ENCODE data around the gene CPA2. TPM values are rescaled to one million over a fixed set of nuclear protein-coding genes. Genes with fewer than 3 reads are reported as not detected.

The CPA2 gene
- polyA plus RNA-seq, 2 of the 4 experiments (the other 2 are of a cell fraction), result not detected

DNA sequence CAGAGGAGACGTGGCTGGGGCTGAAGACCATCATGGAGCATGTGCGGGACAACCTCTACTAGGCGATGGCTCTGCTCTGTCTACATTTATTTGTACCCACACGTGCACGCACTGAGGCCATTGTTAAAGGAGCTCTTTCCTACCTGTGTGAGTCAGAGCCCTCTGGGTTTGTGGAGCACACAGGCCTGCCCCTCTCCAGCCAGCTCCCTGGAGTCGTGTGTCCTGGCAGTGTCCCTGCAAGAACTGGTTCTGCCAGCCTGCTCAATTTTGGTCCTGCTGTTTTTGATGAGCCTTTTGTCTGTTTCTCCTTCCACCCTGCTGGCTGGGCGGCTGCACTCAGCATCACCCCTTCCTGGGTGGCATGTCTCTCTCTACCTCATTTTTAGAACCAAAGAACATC, 56.0 kb downstream of the CPA2 start:
- Histone ChIP-seq H3K4me3 (no peak overlapping the region), H3K4me2 (no peak overlapping the region), H3K4me1 (no peaks in the 10 kb centered on the region), H3K27ac (no peak overlapping the region), H3K9me3 (no peaks in the 10 kb centered on the region)
- WGBS (ENCODE audit: missing lambda C conversion rate), result 74% methylated on average over 7 of the region's 7 CpGs
- ATAC-seq (no peak), DNase-seq (ENCODE audit: low read depth in 1 of 2, low spot score in 1 of 2) (no peak), FAIRE-seq (no peak)
- ChIA-PET CTCF (no interaction called here), POLR2A (no interaction called here)
- TF ChIP-seq EHMT2 (IDR thresholded peaks at IDR 0.05; ENCODE audit: low read depth), result no peak
- no peak for TF ChIP-seq RARB (CRISPR knock-in tag; IDR thresholded peaks at IDR 0.05)

- WGBS (ENCODE audit: missing lambda C conversion rate), result 84% methylated on average over 10 of the region's 10 CpGs
- H3K27ac ChIP-seq, result no peak overlapping the region
These were observed 57.8 kb downstream of the CPA2 start for GRCh38 chr7:130324306-130324943.

GRCh38 chr7:130329681-130330080, 63.0 kb downstream of the CPA2 start:
- no peak overlapping the region for H3K4me2 ChIP-seq
- no peaks in the 10 kb centered on the region for H3K9me3 ChIP-seq
- TF ChIP-seq CHD2 (IDR thresholded peaks at IDR 0.05; ENCODE audit: low read length, partially characterized antibody), result no peak
- TF ChIP-seq MAZ (IDR thresholded peaks at IDR 0.05; ENCODE audit: borderline replicate concordance, low read depth, low read length), result no peak
- TF ChIP-seq JUN (IDR thresholded peaks at IDR 0.05), result no peak
- TF ChIP-seq CHD4 (IDR thresholded peaks at IDR 0.05; ENCODE audit: borderline replicate concordance), result no peak
- TF ChIP-seq BHLHE40 (IDR thresholded peaks at IDR 0.05; ENCODE audit: low read depth, low read length), result no peak
- TF ChIP-seq, protein P1, sequence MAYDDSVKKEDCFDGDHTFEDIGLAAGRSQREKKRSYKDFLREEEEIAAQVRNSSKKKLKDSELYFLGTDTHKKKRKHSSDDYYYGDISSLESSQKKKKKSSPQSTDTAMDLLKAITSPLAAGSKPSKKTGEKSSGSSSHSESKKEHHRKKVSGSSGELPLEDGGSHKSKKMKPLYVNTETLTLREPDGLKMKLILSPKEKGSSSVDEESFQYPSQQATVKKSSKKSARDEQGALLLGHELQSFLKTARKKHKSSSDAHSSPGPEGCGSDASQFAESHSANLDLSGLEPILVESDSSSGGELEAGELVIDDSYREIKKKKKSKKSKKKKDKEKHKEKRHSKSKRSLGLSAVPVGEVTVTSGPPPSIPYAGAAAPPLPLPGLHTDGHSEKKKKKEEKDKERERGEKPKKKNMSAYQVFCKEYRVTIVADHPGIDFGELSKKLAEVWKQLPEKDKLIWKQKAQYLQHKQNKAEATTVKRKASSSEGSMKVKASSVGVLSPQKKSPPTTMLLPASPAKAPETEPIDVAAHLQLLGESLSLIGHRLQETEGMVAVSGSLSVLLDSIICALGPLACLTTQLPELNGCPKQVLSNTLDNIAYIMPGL (CRISPR knock-in tag; IDR thresholded peaks at IDR 0.05; ENCODE audit: borderline replicate concordance), result no peak
- TF ChIP-seq CBX8 (IDR thresholded peaks at IDR 0.05), result no peak
- no peak for TF ChIP-seq ZC3H11A (IDR thresholded peaks at IDR 0.05)
- no peak for TF ChIP-seq POLR2AphosphoS2 (conservative IDR thresholded peaks at IDR 0.05; ENCODE audit: low read length)
- TF ChIP-seq SREBF2 (IDR thresholded peaks at IDR 0.05), result no peak
- TF ChIP-seq HEYL (CRISPR knock-in tag; IDR thresholded peaks at IDR 0.05), result no peak
- ChIA-PET CTCF (interaction anchor here (1.4 kb wide), 1 partner anchor 86 kb away, joined by 4 read pairs; no protein-coding TSS in a partner anchor), POLR2A (no interaction called here)
- ATAC-seq (no peak), FAIRE-seq (no peak), DNase-seq (ENCODE audit: low read depth in 1 of 2, low spot score in 1 of 2) (no peak)
- no peak overlapping the region for H3K27ac ChIP-seq
- 62% methylated on average over 3 of the region's 3 CpGs for WGBS (ENCODE audit: missing lambda C conversion rate)
- H3K4me1 ChIP-seq, result no peaks in the 10 kb centered on the region
- no peak overlapping the region for H3K4me3 ChIP-seq

More at GRCh38 chr7:130324306-130324943, 57.8 kb downstream of the CPA2 start:
- ChIA-PET POLR2A (no interaction called here), CTCF (interaction anchor here (1.0 kb wide), 1 partner anchor 12 kb away, joined by 4 read pairs; no protein-coding TSS in a partner anchor)
- no peak for ATAC-seq
- H3K4me2 ChIP-seq, result no peak overlapping the region
- no peak overlapping the region for H3K4me3 ChIP-seq
- DNase-seq (ENCODE audit: low read depth in 1 of 2, low spot score in 1 of 2), result no peak
- H3K9me3 ChIP-seq, result no peaks in the 10 kb centered on the region
- no peak for FAIRE-seq
- TF ChIP-seq RCOR1 (IDR thresholded peaks at IDR 0.05; ENCODE audit: low read depth, low read length) (no peak), POLR2AphosphoS2 (conservative IDR thresholded peaks at IDR 0.05; ENCODE audit: low read length) (no peak), RARB (CRISPR knock-in tag; IDR thresholded peaks at IDR 0.05) (no peak), JUNB (IDR thresholded peaks at IDR 0.05) (no peak), MAZ (IDR thresholded peaks at IDR 0.05; ENCODE audit: borderline replicate concordance, low read depth, low read length) (no peak), EHMT2 (IDR thresholded peaks at IDR 0.05; ENCODE audit: low read depth) (no peak), HOXA7 (CRISPR knock-in tag; IDR thresholded peaks at IDR 0.05) (no peak), PHF8 (IDR thresholded peaks at IDR 0.05; ENCODE audit: borderline replicate concordance, low read depth) (no peak), BHLHE40 (IDR thresholded peaks at IDR 0.05; ENCODE audit: low read depth, low read length) (no peak), JUN (IDR thresholded peaks at IDR 0.05) (no peak)
- H3K4me1 ChIP-seq, result no peaks in the 10 kb centered on the region

All from A549 (cell line).